Measurements from ENCODE around the gene ADARB2.

DNA sequence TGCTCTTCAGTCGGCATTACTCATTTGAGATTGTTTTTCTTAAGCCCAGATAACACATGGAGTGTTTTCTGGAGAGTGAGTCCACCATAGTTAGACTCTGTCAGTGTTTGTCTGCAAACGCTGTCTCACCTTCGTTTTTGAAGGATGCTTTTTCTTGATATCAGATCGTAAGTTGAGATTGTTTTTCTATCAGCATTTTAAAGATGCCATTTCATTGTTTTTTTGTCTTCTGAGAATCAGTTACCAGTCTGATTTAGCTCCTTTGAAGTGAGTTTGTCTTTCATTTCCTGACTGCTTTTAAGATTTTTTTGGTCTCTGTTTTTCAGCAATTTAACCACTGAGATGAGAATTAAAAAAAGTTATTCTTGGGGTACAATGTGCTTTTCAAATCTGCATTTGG is 543.8 kb downstream of the ADARB2 start:
- TF ChIP-seq, protein P1, sequence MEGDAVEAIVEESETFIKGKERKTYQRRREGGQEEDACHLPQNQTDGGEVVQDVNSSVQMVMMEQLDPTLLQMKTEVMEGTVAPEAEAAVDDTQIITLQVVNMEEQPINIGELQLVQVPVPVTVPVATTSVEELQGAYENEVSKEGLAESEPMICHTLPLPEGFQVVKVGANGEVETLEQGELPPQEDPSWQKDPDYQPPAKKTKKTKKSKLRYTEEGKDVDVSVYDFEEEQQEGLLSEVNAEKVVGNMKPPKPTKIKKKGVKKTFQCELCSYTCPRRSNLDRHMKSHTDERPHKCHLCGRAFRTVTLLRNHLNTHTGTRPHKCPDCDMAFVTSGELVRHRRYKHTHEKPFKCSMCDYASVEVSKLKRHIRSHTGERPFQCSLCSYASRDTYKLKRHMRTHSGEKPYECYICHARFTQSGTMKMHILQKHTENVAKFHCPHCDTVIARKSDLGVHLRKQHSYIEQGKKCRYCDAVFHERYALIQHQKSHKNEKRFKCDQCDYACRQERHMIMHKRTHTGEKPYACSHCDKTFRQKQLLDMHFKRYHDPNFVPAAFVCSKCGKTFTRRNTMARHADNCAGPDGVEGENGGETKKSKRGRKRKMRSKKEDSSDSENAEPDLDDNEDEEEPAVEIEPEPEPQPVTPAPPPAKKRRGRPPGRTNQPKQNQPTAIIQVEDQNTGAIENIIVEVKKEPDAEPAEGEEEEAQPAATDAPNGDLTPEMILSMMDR (conservative IDR thresholded peaks at IDR 0.05; ENCODE audit: low read depth in 2 of 2): no peak
- no peak for TF ChIP-seq CREB1 (CRISPR knock-in tag; IDR thresholded peaks at IDR 0.05; ENCODE audit: low read depth)
- no peak for TF ChIP-seq EZH2phosphoT487 (IDR thresholded peaks at IDR 0.05; ENCODE audit: unreplicated experiment)
- no peak for TF ChIP-seq POLR2AphosphoS5 (IDR thresholded peaks at IDR 0.05; ENCODE audit: low read depth)
- no peak for TF ChIP-seq EZH2 (IDR thresholded peaks at IDR 0.05; ENCODE audit: low read depth, unreplicated experiment)
- TF ChIP-seq, protein P2, sequence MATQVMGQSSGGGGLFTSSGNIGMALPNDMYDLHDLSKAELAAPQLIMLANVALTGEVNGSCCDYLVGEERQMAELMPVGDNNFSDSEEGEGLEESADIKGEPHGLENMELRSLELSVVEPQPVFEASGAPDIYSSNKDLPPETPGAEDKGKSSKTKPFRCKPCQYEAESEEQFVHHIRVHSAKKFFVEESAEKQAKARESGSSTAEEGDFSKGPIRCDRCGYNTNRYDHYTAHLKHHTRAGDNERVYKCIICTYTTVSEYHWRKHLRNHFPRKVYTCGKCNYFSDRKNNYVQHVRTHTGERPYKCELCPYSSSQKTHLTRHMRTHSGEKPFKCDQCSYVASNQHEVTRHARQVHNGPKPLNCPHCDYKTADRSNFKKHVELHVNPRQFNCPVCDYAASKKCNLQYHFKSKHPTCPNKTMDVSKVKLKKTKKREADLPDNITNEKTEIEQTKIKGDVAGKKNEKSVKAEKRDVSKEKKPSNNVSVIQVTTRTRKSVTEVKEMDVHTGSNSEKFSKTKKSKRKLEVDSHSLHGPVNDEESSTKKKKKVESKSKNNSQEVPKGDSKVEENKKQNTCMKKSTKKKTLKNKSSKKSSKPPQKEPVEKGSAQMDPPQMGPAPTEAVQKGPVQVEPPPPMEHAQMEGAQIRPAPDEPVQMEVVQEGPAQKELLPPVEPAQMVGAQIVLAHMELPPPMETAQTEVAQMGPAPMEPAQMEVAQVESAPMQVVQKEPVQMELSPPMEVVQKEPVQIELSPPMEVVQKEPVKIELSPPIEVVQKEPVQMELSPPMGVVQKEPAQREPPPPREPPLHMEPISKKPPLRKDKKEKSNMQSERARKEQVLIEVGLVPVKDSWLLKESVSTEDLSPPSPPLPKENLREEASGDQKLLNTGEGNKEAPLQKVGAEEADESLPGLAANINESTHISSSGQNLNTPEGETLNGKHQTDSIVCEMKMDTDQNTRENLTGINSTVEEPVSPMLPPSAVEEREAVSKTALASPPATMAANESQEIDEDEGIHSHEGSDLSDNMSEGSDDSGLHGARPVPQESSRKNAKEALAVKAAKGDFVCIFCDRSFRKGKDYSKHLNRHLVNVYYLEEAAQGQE (IDR thresholded peaks at IDR 0.05; ENCODE audit: unreplicated experiment): no peak
- no peak for TF ChIP-seq NANOG (IDR thresholded peaks at IDR 0.05; ENCODE audit: borderline replicate concordance)
- TF ChIP-seq ZNF114 (CRISPR knock-in tag; IDR thresholded peaks at IDR 0.05): no peak
- TF ChIP-seq JUNB (IDR thresholded peaks at IDR 0.05; ENCODE audit: unreplicated experiment): no peak
